Muscle layer of colon (tissue), 2 donors: ENCODE measurements around the gene RPA4.

ENCODE experiments used
- H3K27ac ChIP-seq: one replicate; pipeline ENCODE4 v1.7.0; 2013; ENCODE audit warnings: low read depth, mild to moderate bottlenecking, low read length, moderate library complexity
- H3K27me3 ChIP-seq, 2 donors: one replicate each; pipeline ENCODE4 v1.7.0; 2013; ENCODE audit warnings: low read length in 2 of 2, mild to moderate bottlenecking in 2 of 2; ENCODE audit not compliant: insufficient read depth in 2 of 2, control insufficient read depth in 1 of 2
- H3K36me3 ChIP-seq: one replicate; pipeline ENCODE4 v1.7.0; 2013; ENCODE audit warnings: mild to moderate bottlenecking, low read length; ENCODE audit not compliant: insufficient read depth
- H3K4me1 ChIP-seq: one replicate; pipeline ENCODE4 v1.7.0; 2013; ENCODE audit warnings: mild to moderate bottlenecking, low read length; ENCODE audit not compliant: insufficient read depth
- H3K4me3 ChIP-seq, 2 donors: one replicate each; pipeline ENCODE4 v1.7.0; 2013; ENCODE audit warnings: low read length in 2 of 2, low read depth in 1 of 2, mild to moderate bottlenecking in 1 of 2, moderate library complexity in 1 of 2
- H3K9ac ChIP-seq: one replicate; pipeline ENCODE4 v1.7.0; 2013; ENCODE audit warnings: low read length
- H3K9me3 ChIP-seq: one replicate; pipeline ENCODE4 v1.7.0; 2013; ENCODE audit warnings: mild to moderate bottlenecking, low read length
- donor health status: abdominal sarcoma.
- donor health status: Adenocarcinoma of cecum.

Gene RPA4

GRCh38 chrX:96884027-96884426 is 319 bp downstream of the RPA4 start:
- H3K4me3 ChIP-seq: no peak overlapping the region
- no peaks in the 10 kb centered on the region for H3K4me1 ChIP-seq
- H3K27ac ChIP-seq: no peak overlapping the region
- H3K36me3 ChIP-seq: no peaks in the 10 kb centered on the region
- H3K27me3 ChIP-seq: no peaks in the 10 kb centered on the region
- H3K9ac ChIP-seq: no peak overlapping the region
- no peaks in the 10 kb centered on the region for H3K9me3 ChIP-seq

GRCh38 chrX:96889726-96890125 is 6.0 kb downstream of the RPA4 start:
- no peaks in the 10 kb centered on the region for H3K36me3 ChIP-seq
- no peak overlapping the region for H3K4me3 ChIP-seq
- no peak overlapping the region for H3K9ac ChIP-seq
- no peaks in the 10 kb centered on the region for H3K27me3 ChIP-seq
- H3K27ac ChIP-seq: no peak overlapping the region
- no peaks in the 10 kb centered on the region for H3K9me3 ChIP-seq
- H3K4me1 ChIP-seq: peaks cover 6% of the 10 kb centered on the region

GRCh38 chrX:96906741-96907140 is 23.0 kb downstream of the RPA4 start:
- Histone ChIP-seq H3K9me3 (no peaks in the 10 kb centered on the region), H3K27ac (no peak overlapping the region), H3K4me1 (no peaks in the 10 kb centered on the region), H3K9ac (no peak overlapping the region), H3K4me3 (no peak overlapping the region), H3K27me3 (no peaks in the 10 kb centered on the region), H3K36me3 (no peaks in the 10 kb centered on the region)

GRCh38 chrX:96907516-96908272 is 24.0 kb downstream of the RPA4 start:
- Histone ChIP-seq H3K9ac (no peak overlapping the region), H3K27me3 (no peaks in the 10 kb centered on the region), H3K4me3 (no peak overlapping the region), H3K27ac (no peak overlapping the region), H3K36me3 (no peaks in the 10 kb centered on the region), H3K4me1 (no peaks in the 10 kb centered on the region), H3K9me3 (no peaks in the 10 kb centered on the region)

GRCh38 chrX:96909291-96909690 is 25.6 kb downstream of the RPA4 start:
- H3K4me1 ChIP-seq: no peaks in the 10 kb centered on the region
- H3K9ac ChIP-seq: no peak overlapping the region
- no peaks in the 10 kb centered on the region for H3K9me3 ChIP-seq
- H3K4me3 ChIP-seq: no peak overlapping the region
- H3K27ac ChIP-seq: no peak overlapping the region
- no peaks in the 10 kb centered on the region for H3K36me3 ChIP-seq
- H3K27me3 ChIP-seq: no peaks in the 10 kb centered on the region

GRCh38 chrX:96918864-96919263 is 35.2 kb downstream of the RPA4 start:
- no peak overlapping the region for H3K4me3 ChIP-seq
- H3K36me3 ChIP-seq: no peaks in the 10 kb centered on the region
- H3K9me3 ChIP-seq: no peaks in the 10 kb centered on the region
- H3K4me1 ChIP-seq: no peaks in the 10 kb centered on the region
- no peak overlapping the region for H3K9ac ChIP-seq
- no peaks in the 10 kb centered on the region for H3K27me3 ChIP-seq
- no peak overlapping the region for H3K27ac ChIP-seq

GRCh38 chrX:96919672-96920071 is 36.0 kb downstream of the RPA4 start:
- Histone ChIP-seq H3K27me3 (no peaks in the 10 kb centered on the region), H3K4me1 (no peaks in the 10 kb centered on the region), H3K9me3 (no peaks in the 10 kb centered on the region), H3K36me3 (no peaks in the 10 kb centered on the region), H3K9ac (no peak overlapping the region), H3K4me3 (no peak overlapping the region), H3K27ac (no peak overlapping the region)

- H3K27me3 ChIP-seq: no peaks in the 10 kb centered on the region
- H3K27ac ChIP-seq: no peak overlapping the region
- H3K4me3 ChIP-seq: no peak overlapping the region
- no peaks in the 10 kb centered on the region for H3K4me1 ChIP-seq
- H3K9ac ChIP-seq: no peak overlapping the region
- no peaks in the 10 kb centered on the region for H3K36me3 ChIP-seq
- H3K9me3 ChIP-seq: no peaks in the 10 kb centered on the region
Measured at GRCh38 chrX:96924581-96924980, 40.9 kb downstream of the RPA4 start.

- H3K27me3 ChIP-seq: no peaks in the 10 kb centered on the region
- H3K4me1 ChIP-seq: no peaks in the 10 kb centered on the region
- no peak overlapping the region for H3K4me3 ChIP-seq
- H3K36me3 ChIP-seq: no peaks in the 10 kb centered on the region
- no peaks in the 10 kb centered on the region for H3K9me3 ChIP-seq
- no peak overlapping the region for H3K9ac ChIP-seq
- no peak overlapping the region for H3K27ac ChIP-seq
Measured at GRCh38 chrX:96929036-96929435, 45.3 kb downstream of the RPA4 start.
